HepG2 (cell line): Measurements from ENCODE around the gene SLC16A3. TPM values are rescaled to one million over a fixed set of nuclear protein-coding genes. Genes with fewer than 3 reads are reported as not detected.

Source experiments
- AGO2 ChIP-seq: fragments of 200-400 bp; formaldehyde crosslinking; optimal IDR thresholded peaks from 2 replicates; pipeline ENCODE3; 2017; ENCODE audit warnings: mild to moderate bottlenecking, low read depth, low read length, moderate library complexity
- AHR ChIP-seq: IDR thresholded peaks from 2 replicates; pipeline ENCODE4 v1.6.1; 2018; ENCODE audit warnings: missing genetic modification reagents, missing compliant biosample characterization
- DMTF1 ChIP-seq: sonication (generic); formaldehyde crosslinking; IDR thresholded peaks from 2 replicates; pipeline ENCODE4 v1.4.0; 2020; ENCODE audit warnings: mild to moderate bottlenecking, missing genetic modification reagents
- HDAC2 ChIP-seq: sonication (generic); formaldehyde crosslinking; IDR thresholded peaks from 2 replicates; pipeline ENCODE4 v1.4.0; 2020; ENCODE audit warnings: missing genetic modification reagents
- HNF4G ChIP-seq, 2 experiments: sonication (generic) in 1 of 2; formaldehyde crosslinking in 1 of 2; IDR thresholded peaks; 2 replicates each; pipeline versions ENCODE4 v1.4.0 to v1.6.1; 2011 to 2020; ENCODE audit warnings: borderline replicate concordance in 2 of 2, low read depth in 2 of 2, mild to moderate bottlenecking in 2 of 2, low read length in 1 of 2, missing genetic modification reagents in 1 of 2, moderate library complexity in 1 of 2
- ISL2 ChIP-seq: sonication (generic); formaldehyde crosslinking; IDR thresholded peaks from 2 replicates; pipeline ENCODE4 v1.5.0; 2020; ENCODE audit warnings: missing genetic modification reagents
- MED1 ChIP-seq: sonication (generic); formaldehyde crosslinking; IDR thresholded peaks from 2 replicates; pipeline ENCODE4 v1.4.0; 2020; ENCODE audit warnings: missing genetic modification reagents
- MTERF4 ChIP-seq: sonication (generic); formaldehyde crosslinking; IDR thresholded peaks from 2 replicates; pipeline ENCODE4 v1.8.0; 2023; ENCODE audit warnings: mild to moderate bottlenecking, missing genetic modification reagents
- NAIF1 ChIP-seq: sonication (generic); formaldehyde crosslinking; IDR thresholded peaks from 2 replicates; pipeline ENCODE4 v1.5.0; 2020; ENCODE audit warnings: mild to moderate bottlenecking, missing genetic modification reagents, borderline replicate concordance
- POGZ ChIP-seq: sonication (generic); formaldehyde crosslinking; IDR thresholded peaks from 2 replicates; pipeline ENCODE4 v1.4.0; 2020; ENCODE audit warnings: mild to moderate bottlenecking, missing genetic modification reagents
- POLR2G ChIP-seq: fragments of 200-400 bp; formaldehyde crosslinking; IDR thresholded peaks from 2 replicates; pipeline ENCODE4 v1.6.1; 2018; ENCODE audit warnings: mild to moderate bottlenecking, low read depth, low read length, moderate library complexity
- RNF219 ChIP-seq: sonication (generic); formaldehyde crosslinking; IDR thresholded peaks from 2 replicates; pipeline ENCODE4 v1.5.0; 2020; ENCODE audit warnings: mild to moderate bottlenecking, missing genetic modification reagents
- SP1 ChIP-seq, 2 experiments: fragments of 450-650 bp in 1 of 2; sonication (generic) in 1 of 2; formaldehyde crosslinking in 1 of 2; IDR thresholded peaks; 2 replicates each; pipeline versions ENCODE4 v1.4.0 to v1.6.1; 2016 to 2020; ENCODE audit warnings: missing genetic modification reagents in 1 of 2
- SP140L ChIP-seq: sonication (generic); formaldehyde crosslinking; IDR thresholded peaks from 2 replicates; pipeline ENCODE4 v1.4.0; 2020; ENCODE audit warnings: missing genetic modification reagents, borderline replicate concordance
- ZNF451 ChIP-seq: sonication (generic); formaldehyde crosslinking; IDR thresholded peaks from 2 replicates; pipeline ENCODE4 v1.5.0; 2020; ENCODE audit warnings: mild to moderate bottlenecking, missing genetic modification reagents
- polyA plus RNA-seq, 8 experiments: library from polyadenylated mRNA; depleted of rRNA in 3 of 8; stranded (reverse) in 7 of 8; unstranded in 1 of 8; fragments of >200 nt; fragmentation: Illumina TruSeq in 4 of 8; extraction: Trizol in 4 of 8; gene quantifications; 2 replicates each; pipeline versions ENCODE4 v1.2.1 to v1.2.3, GENCODE V29; 2011 to 2016; ENCODE audit warnings: low read depth in 4 of 8, missing spikeins in 1 of 8, mixed read lengths in 1 of 8; ENCODE audit not compliant: insufficient read depth in 1 of 8
- total RNA-seq, 5 experiments: library from RNA; depleted of rRNA; stranded (reverse); fragments of >200 nt; fragmentation: Illumina TruSeq; extraction: Trizol; gene quantifications; 2 replicates each; pipeline ENCODE4 v1.2.3, GENCODE V29; 2016; ENCODE audit warnings: low read depth in 1 of 5
- TF ChIP-seq, protein P1 (sequence below): sonication (generic); formaldehyde crosslinking; IDR thresholded peaks from 2 replicates; pipeline ENCODE4 v1.5.0; 2020; ENCODE audit warnings: mild to moderate bottlenecking, missing genetic modification reagents, moderate library complexity
- TF ChIP-seq, protein P2 (sequence below): sonication (generic); formaldehyde crosslinking; IDR thresholded peaks from 2 replicates; pipeline ENCODE4 v1.4.0; 2020; ENCODE audit warnings: low read depth, mild to moderate bottlenecking, missing genetic modification reagents
- TF ChIP-seq, protein P3 (sequence below): sonication (generic); formaldehyde crosslinking; IDR thresholded peaks from 2 replicates; pipeline ENCODE4 v1.4.0; 2020; ENCODE audit warnings: missing genetic modification reagents

The SLC16A3 gene
- total and polyA plus RNA-seq, 2 of the 13 experiments (the other 11 are each of a cell fraction or from before 2014, with no cell fraction given): 242 to 349 TPM

DNA sequence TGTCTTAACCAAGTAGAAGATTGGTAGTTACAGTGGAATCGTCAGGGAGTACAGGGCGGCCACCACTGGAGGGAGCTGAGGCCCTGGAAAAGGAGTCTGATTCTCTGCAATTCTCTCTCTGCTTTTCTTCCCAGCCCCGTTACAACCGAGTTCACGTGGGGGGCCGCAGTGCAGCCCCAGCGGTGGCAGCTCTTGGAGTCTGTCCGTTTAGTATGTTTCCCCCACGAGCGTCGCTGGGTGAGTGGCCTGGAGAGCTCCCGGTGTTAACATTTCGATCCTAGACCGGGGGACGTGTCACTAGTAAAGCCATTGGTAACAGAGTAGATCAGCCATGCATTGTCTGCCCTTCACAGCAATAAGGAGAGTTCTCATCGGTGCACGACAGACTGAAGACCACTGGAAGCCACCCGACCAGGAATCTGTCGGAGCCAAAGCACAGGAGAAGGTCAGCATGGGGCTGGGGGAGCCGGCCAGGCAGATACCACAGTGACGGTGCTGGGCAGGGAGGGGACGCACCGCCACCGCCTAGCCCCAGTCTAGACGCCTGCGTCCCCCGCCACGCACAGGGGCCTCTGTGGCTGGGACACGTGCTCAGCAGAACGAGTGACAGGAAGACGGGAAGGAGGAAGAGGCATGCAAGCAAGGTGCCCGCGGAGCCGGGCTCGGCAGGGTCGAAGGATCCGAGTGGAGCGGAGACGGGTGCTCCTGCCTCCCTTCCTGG, 15.7 kb downstream of the SLC16A3 start (continued):
- TF ChIP-seq RNF219 (no peak), AGO2 (peak; percentile 28), MED1 (CRISPR knock-in tag) (0 out of 2 replicates have a peak, but pooled peaks have one; percentile 21), HDAC2 (CRISPR knock-in tag) (0 out of 2 replicates have a peak, but pooled peaks have one; percentile 13), MTERF4 (CRISPR knock-in tag) (no peak), HNF4G (IDR thresholded peaks at IDR 0.05; ENCODE audit: borderline replicate concordance, low read depth, low read length) (no peak), HNF4G (CRISPR knock-in tag; IDR thresholded peaks at IDR 0.05; ENCODE audit: borderline replicate concordance, low read depth) (no peak), POLR2G (peak; percentile 24), SP140L (0 out of 2 replicates have a peak, but pooled peaks have one; percentile 49), DMTF1 (CRISPR knock-in tag) (no peak), SP1 (IDR thresholded peaks at IDR 0.05) (no peak), SP1 (CRISPR knock-in tag; IDR thresholded peaks at IDR 0.05) (no peak), NAIF1 (CRISPR knock-in tag) (no peak), ISL2 (CRISPR knock-in tag) (no peak), ZNF451 (no peak), POGZ (no peak), AHR (CRISPR knock-in tag) (peak; percentile 4; the same call in 1 of the 2 replicates)
- TF ChIP-seq, protein P1, sequence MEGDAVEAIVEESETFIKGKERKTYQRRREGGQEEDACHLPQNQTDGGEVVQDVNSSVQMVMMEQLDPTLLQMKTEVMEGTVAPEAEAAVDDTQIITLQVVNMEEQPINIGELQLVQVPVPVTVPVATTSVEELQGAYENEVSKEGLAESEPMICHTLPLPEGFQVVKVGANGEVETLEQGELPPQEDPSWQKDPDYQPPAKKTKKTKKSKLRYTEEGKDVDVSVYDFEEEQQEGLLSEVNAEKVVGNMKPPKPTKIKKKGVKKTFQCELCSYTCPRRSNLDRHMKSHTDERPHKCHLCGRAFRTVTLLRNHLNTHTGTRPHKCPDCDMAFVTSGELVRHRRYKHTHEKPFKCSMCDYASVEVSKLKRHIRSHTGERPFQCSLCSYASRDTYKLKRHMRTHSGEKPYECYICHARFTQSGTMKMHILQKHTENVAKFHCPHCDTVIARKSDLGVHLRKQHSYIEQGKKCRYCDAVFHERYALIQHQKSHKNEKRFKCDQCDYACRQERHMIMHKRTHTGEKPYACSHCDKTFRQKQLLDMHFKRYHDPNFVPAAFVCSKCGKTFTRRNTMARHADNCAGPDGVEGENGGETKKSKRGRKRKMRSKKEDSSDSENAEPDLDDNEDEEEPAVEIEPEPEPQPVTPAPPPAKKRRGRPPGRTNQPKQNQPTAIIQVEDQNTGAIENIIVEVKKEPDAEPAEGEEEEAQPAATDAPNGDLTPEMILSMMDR (CRISPR knock-in tag): peak; percentile 79
- TF ChIP-seq, protein P2, sequence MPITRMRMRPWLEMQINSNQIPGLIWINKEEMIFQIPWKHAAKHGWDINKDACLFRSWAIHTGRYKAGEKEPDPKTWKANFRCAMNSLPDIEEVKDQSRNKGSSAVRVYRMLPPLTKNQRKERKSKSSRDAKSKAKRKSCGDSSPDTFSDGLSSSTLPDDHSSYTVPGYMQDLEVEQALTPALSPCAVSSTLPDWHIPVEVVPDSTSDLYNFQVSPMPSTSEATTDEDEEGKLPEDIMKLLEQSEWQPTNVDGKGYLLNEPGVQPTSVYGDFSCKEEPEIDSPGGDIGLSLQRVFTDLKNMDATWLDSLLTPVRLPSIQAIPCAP: 0 out of 2 replicates have a peak, but pooled peaks have one; percentile 17
- TF ChIP-seq, protein P3, sequence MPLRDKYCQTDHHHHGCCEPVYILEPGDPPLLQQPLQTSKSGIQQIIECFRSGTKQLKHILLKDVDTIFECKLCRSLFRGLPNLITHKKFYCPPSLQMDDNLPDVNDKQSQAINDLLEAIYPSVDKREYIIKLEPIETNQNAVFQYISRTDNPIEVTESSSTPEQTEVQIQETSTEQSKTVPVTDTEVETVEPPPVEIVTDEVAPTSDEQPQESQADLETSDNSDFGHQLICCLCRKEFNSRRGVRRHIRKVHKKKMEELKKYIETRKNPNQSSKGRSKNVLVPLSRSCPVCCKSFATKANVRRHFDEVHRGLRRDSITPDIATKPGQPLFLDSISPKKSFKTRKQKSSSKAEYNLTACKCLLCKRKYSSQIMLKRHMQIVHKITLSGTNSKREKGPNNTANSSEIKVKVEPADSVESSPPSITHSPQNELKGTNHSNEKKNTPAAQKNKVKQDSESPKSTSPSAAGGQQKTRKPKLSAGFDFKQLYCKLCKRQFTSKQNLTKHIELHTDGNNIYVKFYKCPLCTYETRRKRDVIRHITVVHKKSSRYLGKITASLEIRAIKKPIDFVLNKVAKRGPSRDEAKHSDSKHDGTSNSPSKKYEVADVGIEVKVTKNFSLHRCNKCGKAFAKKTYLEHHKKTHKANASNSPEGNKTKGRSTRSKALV: no peak
